Measurements from ENCODE around the gene MRPL53. TPM values are rescaled to one million over a fixed set of nuclear protein-coding genes. Genes with fewer than 3 reads are reported as not detected.
A peak's percentile ranks its signal among the peaks of the same experiment; 100 is the strongest.

The MRPL53 gene
- total and polyA plus RNA-seq, 4 donors: 12.6 to 72.5 (median 36.1) TPM

GRCh38 chr2:74505448-74506246 lies 33.2 kb upstream of the MRPL53 start:
- H3K9ac ChIP-seq (ENCODE audit: low read depth in 1 of 2, low read length in 2 of 2): no peak overlapping the region
- peaks cover 0 to 4% (median 0%) of the 10 kb centered on the region in 4 donors for H3K27me3 ChIP-seq (ENCODE audit: control insufficient read depth in 4 of 4, insufficient read depth in 4 of 4, low read length in 3 of 4)
- DNase-seq (ENCODE audit: low spot score): no peak
- peak in 1 of 2 donors; percentile 71 for TF ChIP-seq RXRA (IDR thresholded peaks at IDR 0.05)
- TF ChIP-seq GABPA (IDR thresholded peaks at IDR 0.05 in 1 of 2, conservative IDR thresholded peaks at IDR 0.05 in 1 of 2): no peak
- WGBS: 82% methylated on average over 14 of the region's 14 CpGs
- no peaks in the 10 kb centered on the region for H3K9me3 ChIP-seq (ENCODE audit: control insufficient read depth in 4 of 4, low read length in 3 of 4)
- H3K4me1 ChIP-seq (ENCODE audit: control insufficient read depth in 4 of 4, insufficient read depth in 4 of 4, low read length in 3 of 4): peaks cover 11 to 61% (median 48%) of the 10 kb centered on the region in 4 donors
- H3K27ac ChIP-seq (ENCODE audit: low read depth in 1 of 2, low read length in 2 of 2): peak overlapping the region in 1 of 2 donors; percentile 13
- H3K4me3 ChIP-seq (ENCODE audit: low read depth in 1 of 3, low read length in 3 of 3): peak overlapping the region in 2 of 3 donors; percentile 14 to 26
- peaks cover 0 to 6% (median 4%) of the 10 kb centered on the region in 4 donors for H3K36me3 ChIP-seq (ENCODE audit: control insufficient read depth in 4 of 4, insufficient read depth in 3 of 4, low read depth in 1 of 4, low read length in 3 of 4)

DNA sequence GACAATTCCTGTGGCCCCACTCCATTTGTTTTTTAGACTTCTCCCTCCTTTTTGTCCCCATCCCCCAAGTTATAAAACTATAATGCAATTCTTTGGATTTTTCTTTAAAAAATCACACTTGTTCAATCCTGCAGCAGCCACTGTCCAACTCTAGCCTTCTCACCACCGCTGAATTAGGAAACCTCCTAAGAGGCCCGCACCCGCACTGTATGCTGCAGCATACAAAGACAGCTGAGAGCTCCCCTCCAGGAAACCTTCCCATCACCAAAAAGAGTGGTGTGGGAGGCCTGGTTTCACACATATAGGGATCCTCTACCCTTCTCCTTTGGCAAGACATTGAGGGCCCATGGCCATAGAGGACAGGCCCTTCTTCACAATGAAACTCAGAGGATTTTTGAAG lies 32.1 kb upstream of the MRPL53 start:
- WGBS: 88% methylated on average over 3 of the region's 3 CpGs
- TF ChIP-seq GABPA (IDR thresholded peaks at IDR 0.05 in 1 of 2, conservative IDR thresholded peaks at IDR 0.05 in 1 of 2) (no peak), MAX (IDR thresholded peaks at IDR 0.05) (no peak), YY1 (IDR thresholded peaks at IDR 0.05) (no peak), NR2F2 (IDR thresholded peaks at IDR 0.05) (no peak), TAF1 (conservative IDR thresholded peaks at IDR 0.05) (no peak), JUND (IDR thresholded peaks at IDR 0.05) (no peak), HNF4G (IDR thresholded peaks at IDR 0.05) (no peak), SP1 (IDR thresholded peaks at IDR 0.05) (no peak), ATF3 (IDR thresholded peaks at IDR 0.05) (no peak), REST (IDR thresholded peaks at IDR 0.05) (no peak), RXRA (IDR thresholded peaks at IDR 0.05) (no peak), FOXA1 (IDR thresholded peaks at IDR 0.05) (no peak), CTCF (IDR thresholded peaks at IDR 0.05; ENCODE audit: low read depth, low read length, missing input control) (no peak), FOXA2 (IDR thresholded peaks at IDR 0.05) (no peak), HNF4A (conservative IDR thresholded peaks at IDR 0.05) (no peak), RAD21 (IDR thresholded peaks at IDR 0.05) (no peak), EGR1 (IDR thresholded peaks at IDR 0.05; ENCODE audit: low read depth in 2 of 2) (no peak)
- TF ChIP-seq, protein P1, sequence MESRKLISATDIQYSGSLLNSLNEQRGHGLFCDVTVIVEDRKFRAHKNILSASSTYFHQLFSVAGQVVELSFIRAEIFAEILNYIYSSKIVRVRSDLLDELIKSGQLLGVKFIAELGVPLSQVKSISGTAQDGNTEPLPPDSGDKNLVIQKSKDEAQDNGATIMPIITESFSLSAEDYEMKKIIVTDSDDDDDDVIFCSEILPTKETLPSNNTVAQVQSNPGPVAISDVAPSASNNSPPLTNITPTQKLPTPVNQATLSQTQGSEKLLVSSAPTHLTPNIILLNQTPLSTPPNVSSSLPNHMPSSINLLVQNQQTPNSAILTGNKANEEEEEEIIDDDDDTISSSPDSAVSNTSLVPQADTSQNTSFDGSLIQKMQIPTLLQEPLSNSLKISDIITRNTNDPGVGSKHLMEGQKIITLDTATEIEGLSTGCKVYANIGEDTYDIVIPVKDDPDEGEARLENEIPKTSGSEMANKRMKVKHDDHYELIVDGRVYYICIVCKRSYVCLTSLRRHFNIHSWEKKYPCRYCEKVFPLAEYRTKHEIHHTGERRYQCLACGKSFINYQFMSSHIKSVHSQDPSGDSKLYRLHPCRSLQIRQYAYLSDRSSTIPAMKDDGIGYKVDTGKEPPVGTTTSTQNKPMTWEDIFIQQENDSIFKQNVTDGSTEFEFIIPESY (IDR thresholded peaks at IDR 0.05): no peak
- H3K9me3 ChIP-seq (ENCODE audit: control insufficient read depth in 4 of 4, low read length in 3 of 4): no peaks in the 10 kb centered on the region
- H3K9ac ChIP-seq (ENCODE audit: low read depth in 1 of 2, low read length in 2 of 2): no peak overlapping the region
- no peak for DNase-seq (ENCODE audit: low spot score)
- H3K27me3 ChIP-seq (ENCODE audit: control insufficient read depth in 4 of 4, insufficient read depth in 4 of 4, low read length in 3 of 4): no peaks in the 10 kb centered on the region
- H3K4me1 ChIP-seq (ENCODE audit: control insufficient read depth in 4 of 4, insufficient read depth in 4 of 4, low read length in 3 of 4): peaks cover 16 to 70% (median 56%) of the 10 kb centered on the region in 4 donors
- no peak overlapping the region for H3K27ac ChIP-seq (ENCODE audit: low read depth in 1 of 2, low read length in 2 of 2)
- peak overlapping the region in 2 of 3 donors; percentile 76 to 97 for H3K4me3 ChIP-seq (ENCODE audit: low read depth in 1 of 3, low read length in 3 of 3)
- peaks cover 0 to 6% (median 4%) of the 10 kb centered on the region in 4 donors for H3K36me3 ChIP-seq (ENCODE audit: control insufficient read depth in 4 of 4, insufficient read depth in 3 of 4, low read depth in 1 of 4, low read length in 3 of 4)
